Keratinocyte (primary cell): ENCODE data around the gene LRBA.

Experiments
- EZH2 ChIP-seq: IDR thresholded peaks from one replicate; pipeline ENCODE4 v1.6.1; 2012; ENCODE audit warnings: inconsistent platforms, mild to moderate bottlenecking, low read length, moderate library complexity
- TF ChIP-seq, protein P1 (sequence below), 3 experiments: IDR thresholded peaks in 1 of 3; conservative IDR thresholded peaks in 1 of 3; optimal IDR thresholded peaks in 1 of 3; 2 replicates in 2 of 3; 3 replicates in 1 of 3; pipeline versions ENCODE3 to v1.5.1; 2011; ENCODE audit warnings: low read length in 3 of 3, mild to moderate bottlenecking in 3 of 3, moderate library complexity in 2 of 3, control low read depth in 1 of 3, inconsistent platforms in 1 of 3; ENCODE audit not compliant: insufficient read depth in 2 of 3; ENCODE audit errors: extremely low read depth in 1 of 3

- TF ChIP-seq, protein P1, sequence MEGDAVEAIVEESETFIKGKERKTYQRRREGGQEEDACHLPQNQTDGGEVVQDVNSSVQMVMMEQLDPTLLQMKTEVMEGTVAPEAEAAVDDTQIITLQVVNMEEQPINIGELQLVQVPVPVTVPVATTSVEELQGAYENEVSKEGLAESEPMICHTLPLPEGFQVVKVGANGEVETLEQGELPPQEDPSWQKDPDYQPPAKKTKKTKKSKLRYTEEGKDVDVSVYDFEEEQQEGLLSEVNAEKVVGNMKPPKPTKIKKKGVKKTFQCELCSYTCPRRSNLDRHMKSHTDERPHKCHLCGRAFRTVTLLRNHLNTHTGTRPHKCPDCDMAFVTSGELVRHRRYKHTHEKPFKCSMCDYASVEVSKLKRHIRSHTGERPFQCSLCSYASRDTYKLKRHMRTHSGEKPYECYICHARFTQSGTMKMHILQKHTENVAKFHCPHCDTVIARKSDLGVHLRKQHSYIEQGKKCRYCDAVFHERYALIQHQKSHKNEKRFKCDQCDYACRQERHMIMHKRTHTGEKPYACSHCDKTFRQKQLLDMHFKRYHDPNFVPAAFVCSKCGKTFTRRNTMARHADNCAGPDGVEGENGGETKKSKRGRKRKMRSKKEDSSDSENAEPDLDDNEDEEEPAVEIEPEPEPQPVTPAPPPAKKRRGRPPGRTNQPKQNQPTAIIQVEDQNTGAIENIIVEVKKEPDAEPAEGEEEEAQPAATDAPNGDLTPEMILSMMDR (optimal IDR thresholded peaks at IDR 0.05 in 1 of 3, IDR thresholded peaks at IDR 0.05 in 1 of 3, conservative IDR thresholded peaks at IDR 0.05 in 1 of 3; ENCODE audit: extremely low read depth in 1 of 3, insufficient read depth in 2 of 3, low read length in 3 of 3), result no peak
- no peak for TF ChIP-seq EZH2
Measured at GRCh38 chr4:150217808-150218207, 797.3 kb downstream of the LRBA start.
